SH-SY5Y (cell line): Measurements from ENCODE around the gene THRB.

ENCODE experiments used
- GATA2 ChIP-seq: IDR thresholded peaks from 2 replicates; pipeline ENCODE4 v1.6.1; 2011; ENCODE audit warnings: mild to moderate bottlenecking, low read depth, low read length
- GATA3 ChIP-seq: IDR thresholded peaks from 2 replicates; pipeline ENCODE4 v1.6.1; 2011; ENCODE audit warnings: low read depth, mild to moderate bottlenecking, low read length, moderate library complexity

The THRB gene

DNA sequence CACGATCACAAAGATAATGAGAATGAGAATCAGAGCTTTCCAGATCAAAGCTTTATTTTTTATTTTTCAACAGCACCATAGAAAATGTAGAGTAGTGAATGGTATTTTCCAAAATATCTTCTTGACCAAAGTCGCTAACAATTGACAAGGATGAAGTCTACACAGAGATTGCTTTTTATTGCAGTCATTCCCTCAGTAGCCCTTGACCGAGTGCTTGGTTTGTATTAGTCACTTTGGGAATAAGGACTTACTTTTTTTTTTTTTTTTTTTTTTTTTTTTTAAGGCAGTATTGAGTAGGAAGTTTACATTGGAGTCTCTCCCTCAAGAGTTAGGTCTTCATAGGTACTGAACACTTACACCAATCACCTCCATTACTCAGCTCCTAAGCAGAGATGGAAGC, 39.8 kb downstream of the THRB start:
- TF ChIP-seq GATA3 (no peak), GATA2 (no peak)

DNA sequence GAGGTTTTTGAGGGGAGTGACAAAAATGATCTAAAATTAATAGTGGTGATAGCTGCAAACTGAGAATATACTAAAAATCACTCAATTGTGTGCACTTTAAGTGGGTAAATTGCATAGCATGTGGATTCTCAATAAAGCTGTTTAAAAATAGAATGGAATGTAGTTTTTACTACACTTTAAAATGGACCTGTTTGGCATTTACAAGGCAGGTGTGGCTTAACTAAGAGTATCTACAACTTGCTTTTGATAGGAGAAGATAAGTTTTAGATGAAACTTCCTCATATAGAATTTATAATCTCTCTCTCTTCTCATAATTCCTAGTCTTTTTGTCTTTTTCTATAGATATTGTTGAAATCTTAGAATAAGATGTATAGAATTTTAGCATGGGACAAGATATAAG, 40.3 kb downstream of the THRB start:
- TF ChIP-seq GATA2 = no peak
- TF ChIP-seq GATA3 = no peak

DNA sequence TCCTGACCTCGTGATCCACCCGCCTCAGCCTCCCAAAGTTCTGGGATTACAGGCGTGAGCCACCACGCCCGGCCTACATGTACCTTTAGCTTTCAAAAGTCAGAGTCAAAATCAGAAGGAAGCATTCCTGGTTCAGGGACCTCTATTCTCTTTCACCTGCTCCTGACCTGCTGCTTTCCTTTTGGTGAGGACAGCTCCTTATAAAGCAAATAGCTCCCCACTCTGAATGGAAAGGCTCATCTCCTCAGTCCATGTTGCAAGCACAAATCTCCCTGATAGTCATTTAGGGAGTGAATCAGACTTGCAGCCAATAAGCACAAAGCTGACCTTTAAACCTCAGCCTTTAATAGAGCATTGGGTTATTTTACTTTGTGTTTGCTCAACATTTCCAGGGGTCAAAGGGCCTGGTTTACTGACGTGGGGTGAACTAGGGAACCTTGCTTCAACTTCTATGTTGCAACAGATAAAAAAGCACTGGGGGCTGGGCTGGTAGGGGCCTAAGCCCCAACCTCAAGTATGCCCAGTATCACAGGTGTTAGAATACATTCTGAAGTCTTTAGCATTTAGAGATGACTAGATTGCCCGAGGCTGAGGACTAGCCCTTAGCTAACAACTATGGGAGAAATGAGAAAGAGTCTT, 43.1 kb downstream of the THRB start:
- TF ChIP-seq GATA2 (no peak), GATA3 (no peak)

DNA sequence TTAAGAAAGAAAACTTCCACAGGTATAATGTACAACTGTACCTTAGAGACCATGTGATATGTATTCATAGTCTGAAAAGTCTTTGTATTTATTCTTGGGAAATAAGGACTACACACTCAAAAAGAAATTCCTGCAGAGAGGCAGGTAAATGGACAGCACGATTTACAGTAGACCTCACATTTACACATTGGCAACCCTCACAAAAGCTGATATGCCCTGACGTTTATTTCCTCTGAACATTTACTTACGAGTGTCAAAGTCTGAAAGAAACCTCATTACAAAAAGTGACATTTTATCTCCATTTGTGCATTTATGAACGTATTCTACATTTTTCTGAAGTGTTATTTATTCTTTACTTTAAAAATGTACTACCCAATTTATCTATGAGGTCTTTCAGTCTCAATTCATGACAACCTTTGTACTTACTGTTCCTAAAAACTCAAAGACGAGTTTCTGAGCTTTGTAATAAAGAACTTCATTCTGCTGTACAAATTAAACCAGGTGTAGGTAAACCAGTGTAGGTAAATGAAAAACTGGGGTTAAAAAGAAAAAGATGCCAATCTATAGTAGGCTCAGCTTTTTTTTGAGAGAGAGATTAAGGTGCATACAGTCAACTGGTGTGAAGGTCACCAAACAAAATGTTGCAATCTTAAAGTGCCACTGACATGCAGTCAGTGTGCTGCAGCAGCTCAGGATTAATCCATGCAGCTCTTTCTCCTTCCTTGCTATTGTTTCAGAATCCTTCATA, 44.3 kb downstream of the THRB start:
- TF ChIP-seq GATA2 (no peak), GATA3 (no peak)

DNA sequence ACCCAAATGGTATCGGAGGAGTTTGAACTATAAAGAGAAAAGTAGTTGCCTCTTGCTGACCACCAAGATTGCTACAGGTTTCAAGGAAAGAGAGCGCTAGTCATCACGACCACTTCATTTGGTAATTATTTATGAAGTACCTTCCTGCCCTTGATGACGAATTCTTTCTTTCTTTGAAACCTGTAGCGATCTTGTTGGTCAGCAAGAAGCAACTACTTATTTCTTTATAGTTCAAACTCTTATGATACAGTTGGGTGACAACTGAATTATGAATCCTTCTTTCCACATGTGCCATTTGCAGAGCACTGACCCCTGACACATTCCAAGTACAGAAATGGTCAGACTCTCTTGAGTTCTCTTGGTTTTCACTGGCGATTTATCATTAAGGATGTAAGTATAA, 46.8 kb downstream of the THRB start:
- TF ChIP-seq GATA2 = no peak
- TF ChIP-seq GATA3 = no peak

DNA sequence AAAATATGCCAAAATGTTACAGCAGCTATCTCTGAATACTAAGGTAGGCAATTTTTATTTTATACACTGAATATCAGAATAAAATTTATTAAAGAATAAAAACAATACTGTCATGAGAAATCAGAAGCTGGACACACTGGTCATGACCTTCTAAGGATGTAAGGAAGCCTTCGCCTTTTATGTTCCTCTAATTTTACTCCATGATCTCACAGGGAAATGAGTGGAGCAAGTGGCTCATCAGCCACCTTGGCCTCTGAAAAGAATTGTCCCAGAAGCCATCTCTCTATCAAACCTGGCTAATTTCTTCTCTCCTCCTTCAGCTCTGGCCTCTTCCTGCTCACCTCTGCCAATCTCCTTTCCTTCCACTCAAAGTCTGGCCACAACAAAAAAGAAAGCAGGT, 48.6 kb downstream of the THRB start:
- TF ChIP-seq GATA3 (no peak), GATA2 (no peak)

DNA sequence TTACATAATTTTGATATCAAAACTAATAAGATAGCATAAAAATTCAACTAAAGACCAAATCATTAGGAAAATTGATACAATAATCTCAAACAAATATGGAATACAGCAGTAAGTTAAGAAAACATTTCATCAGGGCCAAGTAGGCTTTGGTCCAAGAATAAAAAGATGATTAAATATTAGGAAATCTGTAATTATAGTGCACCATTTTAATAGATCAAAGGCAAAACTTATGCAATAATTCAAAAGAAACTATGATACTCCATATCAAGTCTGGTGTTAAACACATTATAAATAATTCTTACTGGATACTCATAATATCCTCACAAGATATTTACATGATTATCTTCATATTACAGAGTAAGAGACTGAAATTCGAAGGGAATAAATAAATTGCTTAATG, 51.2 kb downstream of the THRB start:
- no peak for TF ChIP-seq GATA2
- no peak for TF ChIP-seq GATA3

DNA sequence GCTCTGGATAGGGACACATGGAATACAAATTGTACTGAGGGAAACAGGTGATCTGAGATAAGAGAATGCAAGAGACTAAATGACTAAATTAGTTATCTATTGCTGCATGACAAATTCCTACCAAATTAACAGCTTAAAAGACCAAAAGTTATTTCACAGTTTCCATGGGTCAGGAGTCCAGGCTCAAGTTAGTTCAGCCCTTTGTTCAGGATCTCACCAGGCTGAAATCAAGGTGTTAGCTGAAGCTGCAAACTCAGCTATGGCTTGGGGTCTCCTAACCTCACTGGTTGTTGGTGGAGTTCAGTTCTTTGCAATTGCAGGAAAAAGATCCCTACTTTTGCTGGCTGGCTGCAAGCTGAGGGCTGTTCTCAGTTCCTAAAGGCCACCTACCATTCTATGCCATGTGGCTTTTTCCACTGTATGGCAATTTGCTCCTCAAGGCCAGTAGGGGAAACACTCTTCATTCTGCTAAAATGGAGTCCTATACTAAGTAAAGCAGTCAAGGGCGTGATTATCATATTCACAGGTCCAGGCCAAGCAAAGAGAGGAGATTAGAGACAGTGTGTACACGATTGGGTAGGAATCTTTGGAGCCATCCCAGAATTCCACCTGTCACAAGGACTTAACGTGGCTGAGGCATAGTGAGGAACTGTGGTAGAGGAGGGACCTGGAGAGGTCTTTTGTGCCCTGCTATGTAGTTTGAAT, 53.7 kb downstream of the THRB start:
- TF ChIP-seq GATA2 = no peak
- TF ChIP-seq GATA3 = no peak

DNA sequence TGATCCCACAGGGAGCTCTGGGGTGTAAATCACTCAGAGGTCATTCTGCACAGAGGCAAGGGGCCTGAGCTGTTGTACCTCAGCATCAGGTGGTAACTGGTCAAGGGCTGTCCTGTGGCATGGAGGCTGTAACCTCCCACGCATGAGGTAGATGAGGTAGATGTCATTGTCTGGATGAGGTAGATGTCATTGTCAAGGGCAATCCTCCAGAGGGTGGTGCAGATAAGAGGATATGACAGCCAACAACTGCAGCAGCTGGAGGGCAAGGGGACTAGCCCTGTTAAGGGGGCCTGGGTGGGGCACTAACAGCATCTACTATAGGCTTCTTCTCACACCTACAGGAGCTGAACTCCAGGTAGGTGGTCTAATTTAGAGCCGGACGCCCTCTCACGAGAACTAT, 55.6 kb downstream of the THRB start:
- TF ChIP-seq GATA2 (no peak), GATA3 (no peak)

DNA sequence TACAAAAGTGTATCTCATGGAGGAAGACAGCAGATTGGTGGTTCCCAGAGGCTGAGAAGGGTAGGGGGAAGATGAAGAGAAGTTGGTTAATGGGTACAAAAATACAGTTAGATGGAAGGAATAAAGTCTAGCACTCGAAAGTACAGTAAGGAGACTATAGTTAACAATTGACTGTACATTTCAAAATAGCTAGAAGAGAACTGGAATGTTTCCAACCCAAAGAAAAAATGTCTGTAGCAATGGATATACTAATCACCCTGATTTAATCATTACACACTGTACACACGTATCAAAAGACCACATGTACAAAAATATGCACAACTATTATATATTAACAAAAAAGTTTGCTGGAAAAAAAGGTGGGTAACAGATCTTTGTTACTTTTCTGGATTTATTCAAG, 57.3 kb downstream of the THRB start:
- TF ChIP-seq GATA2 (no peak), GATA3 (no peak)

DNA sequence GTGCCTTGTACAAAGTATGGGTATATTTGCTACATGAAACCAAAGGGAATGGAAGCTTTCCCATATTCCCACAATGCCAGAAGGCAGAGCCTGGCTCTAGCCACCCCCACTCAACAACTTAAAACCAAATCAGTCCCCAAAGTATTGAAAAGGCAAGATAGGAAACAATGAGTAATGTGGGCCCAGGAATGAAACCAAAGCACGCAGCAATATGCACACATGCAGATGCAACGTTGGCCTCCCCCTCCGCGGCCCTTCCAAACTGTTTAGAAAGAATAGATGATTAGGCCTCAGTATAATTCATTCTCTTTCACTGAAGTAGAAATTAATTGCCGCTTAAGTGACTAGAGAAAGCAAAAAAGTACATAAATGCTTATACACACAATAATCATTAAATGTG, 59.1 kb downstream of the THRB start:
- TF ChIP-seq GATA3 (no peak), GATA2 (no peak)

DNA sequence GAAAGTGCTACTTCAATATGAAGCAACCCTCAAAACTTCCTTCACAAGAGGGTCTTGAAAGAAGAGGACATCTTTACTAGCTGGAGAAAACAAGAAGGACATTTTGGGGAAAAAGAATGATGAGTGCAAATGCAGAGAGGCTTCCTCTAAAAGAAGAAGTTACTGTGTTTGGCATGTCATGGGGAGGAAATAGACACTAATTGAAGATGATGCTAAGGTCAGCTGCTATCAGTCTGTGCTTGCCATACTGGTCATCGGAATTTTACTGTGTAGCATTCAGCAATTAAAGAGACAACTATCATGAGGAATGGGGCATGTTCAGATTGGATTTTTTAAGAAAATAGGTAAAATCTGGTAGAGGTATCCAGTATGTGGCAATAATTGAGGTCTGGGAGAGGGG, 60.0 kb downstream of the THRB start:
- no peak for TF ChIP-seq GATA2
- no peak for TF ChIP-seq GATA3

DNA sequence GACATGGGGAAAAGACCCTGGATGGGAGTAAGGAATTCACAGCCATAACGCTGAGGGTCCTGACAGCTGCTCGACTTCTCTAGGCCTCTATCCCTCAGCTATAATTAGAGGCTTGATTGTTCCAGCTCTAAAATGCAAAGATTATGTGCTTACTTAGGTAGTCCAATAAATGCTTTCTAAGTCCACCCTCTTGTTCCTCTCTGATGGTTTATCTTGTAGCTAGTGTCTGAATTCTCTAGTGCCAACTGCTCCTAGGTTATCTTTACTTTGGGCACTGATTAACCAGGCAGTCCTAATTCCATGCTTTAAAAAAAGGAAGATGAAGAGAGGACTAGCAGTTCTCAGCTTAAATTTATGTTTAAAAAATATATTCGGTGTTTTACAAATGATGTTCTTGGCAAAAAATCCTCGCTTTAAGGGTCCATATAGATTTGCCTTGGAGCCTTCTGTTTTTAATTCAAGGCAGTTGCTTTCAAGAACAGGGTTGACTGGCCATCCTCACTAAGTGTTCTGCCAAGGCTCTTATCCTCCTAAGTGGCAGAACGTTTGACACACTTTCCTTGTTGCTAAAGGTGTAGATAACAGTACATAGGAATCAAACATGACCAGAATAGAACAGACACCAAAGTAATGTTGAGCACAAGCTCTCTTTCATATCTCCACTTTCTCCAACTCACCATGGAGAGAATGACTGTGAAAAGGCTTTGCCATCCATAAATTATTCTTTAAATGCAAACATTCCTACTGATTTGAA, 60.6 kb downstream of the THRB start:
- TF ChIP-seq GATA3 (no peak), GATA2 (no peak)

DNA sequence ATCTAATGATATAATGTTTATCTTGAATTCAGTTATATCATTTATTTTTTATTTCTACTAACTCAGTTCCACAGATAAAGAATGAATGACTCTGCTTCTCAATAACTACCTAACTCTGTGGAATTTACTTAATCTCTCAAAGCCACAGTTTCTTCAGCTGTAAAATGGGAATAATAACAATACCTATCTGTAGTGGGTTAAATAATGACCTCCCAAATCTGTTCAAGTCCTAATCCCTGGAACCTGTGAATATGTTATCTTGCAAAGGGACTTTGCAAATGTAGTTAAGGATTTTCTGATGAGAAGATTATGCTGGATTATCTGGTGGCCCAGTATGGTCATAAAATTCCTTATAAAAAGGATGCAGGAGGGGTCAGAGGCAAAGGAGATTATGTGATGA, 61.7 kb downstream of the THRB start:
- TF ChIP-seq GATA3 (no peak), GATA2 (no peak)
